Mesendoderm (in vitro differentiated cells): Measurements from ENCODE around the gene PEG3. TPM values are rescaled to one million over a fixed set of nuclear protein-coding genes. Genes with fewer than 3 reads are reported as not detected.

Experiments used
- DNase-seq: peaks from one replicate; pipeline ENCODE4 v3.0.0; 2013
- H2AK5ac ChIP-seq: 2 replicates; pipeline ENCODE4 v1.6.1; 2013; ENCODE audit warnings: low read length, inconsistent platforms
- H2BK120ac ChIP-seq: 2 replicates; pipeline ENCODE4 v1.6.1; 2013; ENCODE audit warnings: low read depth, mild to moderate bottlenecking, low read length, moderate library complexity, mixed read lengths
- H2BK15ac ChIP-seq: replicated peaks from 2 replicates; pipeline ENCODE4 v1.6.1; 2013; ENCODE audit warnings: low read depth, mild to moderate bottlenecking, moderate library complexity
- H2BK5ac ChIP-seq: 2 replicates; pipeline ENCODE4 v1.6.1; 2013; ENCODE audit warnings: low read length, inconsistent platforms
- H3K18ac ChIP-seq: 2 replicates; pipeline ENCODE4 v1.6.1; 2013; ENCODE audit warnings: mild to moderate bottlenecking, low read length, mixed read lengths
- H3K23ac ChIP-seq: one replicate; pipeline ENCODE4 v1.6.1; 2013; ENCODE audit warnings: low read length
- H3K27ac ChIP-seq: 2 replicates; pipeline ENCODE4 v1.5.1; 2013; ENCODE audit warnings: low read depth, mild to moderate bottlenecking, inconsistent platforms, low read length, moderate library complexity
- H3K27me3 ChIP-seq: 2 replicates; pipeline ENCODE4 v1.6.1; 2013; ENCODE audit warnings: low read length, control low read depth, mild to moderate bottlenecking, inconsistent platforms; ENCODE audit not compliant: insufficient read depth, poor library complexity
- H3K36me3 ChIP-seq: 2 replicates; pipeline ENCODE4 v1.6.1; 2013; ENCODE audit warnings: low read length, inconsistent platforms; ENCODE audit not compliant: control insufficient read depth, insufficient read depth
- H3K4ac ChIP-seq: one replicate; pipeline ENCODE4 v1.6.1; 2013; ENCODE audit warnings: low read depth, mild to moderate bottlenecking, low read length, moderate library complexity
- H3K4me1 ChIP-seq: 2 replicates; pipeline ENCODE4 v1.6.1; 2013; ENCODE audit warnings: low read depth, low read length, inconsistent platforms; ENCODE audit not compliant: control insufficient read depth
- H3K4me2 ChIP-seq: 2 replicates; pipeline ENCODE4 v1.6.1; 2013; ENCODE audit warnings: low read length
- H3K4me3 ChIP-seq: 2 replicates; pipeline ENCODE4 v1.5.1; 2013; ENCODE audit warnings: mild to moderate bottlenecking, low read length
- H3K56ac ChIP-seq: one replicate; pipeline ENCODE4 v1.6.1; 2013; ENCODE audit warnings: low read length
- H3K79me1 ChIP-seq: 2 replicates; pipeline ENCODE4 v1.6.1; 2013; ENCODE audit warnings: low read length, inconsistent platforms
- H3K79me2 ChIP-seq: 2 replicates; pipeline ENCODE4 v1.6.1; 2013; ENCODE audit warnings: mild to moderate bottlenecking, low read length; ENCODE audit not compliant: control insufficient read depth, insufficient read depth
- H3K9ac ChIP-seq: 2 replicates; pipeline ENCODE4 v1.6.1; 2013; ENCODE audit warnings: low read length, inconsistent platforms
- H4K5ac ChIP-seq: one replicate; pipeline ENCODE4 v1.6.1; 2013; ENCODE audit warnings: low read length
- H4K8ac ChIP-seq: one replicate; pipeline ENCODE4 v1.6.1; 2013; ENCODE audit warnings: low read depth, mild to moderate bottlenecking, control low read depth, low read length, moderate library complexity
- WGBS: extraction: QIAGEN DNeasy Blood & Tissue Kit; methylation state at CpG from one replicate; pipeline ENCODE4 v1.1.7; 2013; ENCODE audit warnings: low lambda C conversion rate, missing lambda C conversion rate; ENCODE audit not compliant: insufficient coverage; ENCODE audit errors: extremely low coverage; 5-methylcytosine and 5-hydroxymethylcytosine counted together
- polyA plus RNA-seq, 2 experiments: library from polyadenylated mRNA; stranded (reverse); fragments of 200-250 nt; gene quantifications; one replicate each; pipeline ENCODE4 v1.2.3, GENCODE V29; 2013

PEG3 gene
- polyA plus RNA-seq (2013, experiment 1 of 2): 14.1 TPM
- 14.0 TPM for polyA plus RNA-seq (2013, experiment 2 of 2)

- no peak within 1 kb of the TSS for H2BK15ac ChIP-seq
These were observed at the start of gene PEG3, which contains the start of gene ZIM2 for GRCh38 chr19:56840451-56841192. PEG3 (minus strand) TSS chr19:56840726; CDS start chr19:56824655, 16,071 bp downstream. ZIM2 (minus strand) TSS chr19:56840726; CDS start chr19:56824277, 16,449 bp downstream.

GRCh38 chr19:56885173-56885985 is 44.9 kb upstream of the PEG3 start:
- Histone ChIP-seq H2BK120ac (no peak overlapping the region), H4K8ac (no peak overlapping the region), H3K27me3 (no peaks in the 10 kb centered on the region), H3K4ac (no peak overlapping the region), H3K9ac (no peak overlapping the region), H3K4me1 (no peaks in the 10 kb centered on the region), H3K18ac (no peak overlapping the region), H4K5ac (no peak overlapping the region), H3K23ac (no peak overlapping the region), H3K79me2 (no peaks in the 10 kb centered on the region), H3K4me2 (no peak overlapping the region), H3K79me1 (no peaks in the 10 kb centered on the region), H2BK15ac (no peak overlapping the region), H3K36me3 (no peaks in the 10 kb centered on the region), H2BK5ac (no peak overlapping the region), H2AK5ac (no peak overlapping the region), H3K4me3 (no peak overlapping the region), H3K56ac (no peak overlapping the region), H3K27ac (no peak overlapping the region)
- DNase-seq: peak; percentile 10
- WGBS: no CpG with 5 or more reads among the region's 14 CpGs

More at GRCh38 chr19:56840451-56841192, at the start of gene PEG3, which contains the start of gene ZIM2:
- peak; percentile 84 for DNase-seq
- Histone ChIP-seq H3K4me1 (no peaks in the 10 kb centered on the region), H3K27ac (peak within 1 kb of the TSS; percentile 11), H3K4me3 (no peak within 1 kb of the TSS), H3K4me2 (no peak within 1 kb of the TSS), H3K4ac (no peak within 1 kb of the TSS), H4K5ac (no peak within 1 kb of the TSS), H3K27me3 (no peaks in the 10 kb centered on the region), H3K79me1 (no peaks in the 10 kb centered on the region), H2BK5ac (no peak within 1 kb of the TSS), H2BK120ac (no peak within 1 kb of the TSS), H3K79me2 (no peaks in the 10 kb centered on the region), H3K56ac (peak within 1 kb of the TSS; percentile 67), H2AK5ac (no peak within 1 kb of the TSS), H3K36me3 (no peaks in the 10 kb centered on the region), H3K18ac (no peak within 1 kb of the TSS), H3K23ac (no peak within 1 kb of the TSS), H3K9ac (peak within 1 kb of the TSS; percentile 28), H4K8ac (no peak within 1 kb of the TSS)
- WGBS: no CpG with 5 or more reads among the region's 49 CpGs

GRCh38 chr19:56884441-56884840 is 43.9 kb upstream of the PEG3 start:
- H3K4me1 ChIP-seq: no peaks in the 10 kb centered on the region
- H3K9ac ChIP-seq: no peak overlapping the region
- no peak overlapping the region for H3K4ac ChIP-seq
- H3K23ac ChIP-seq: no peak overlapping the region
- no peak overlapping the region for H2BK5ac ChIP-seq
- H4K5ac ChIP-seq: no peak overlapping the region
- H3K36me3 ChIP-seq: no peaks in the 10 kb centered on the region
- no CpG with 5 or more reads among the region's 5 CpGs for WGBS
- H2BK120ac ChIP-seq: no peak overlapping the region
- no peak overlapping the region for H3K56ac ChIP-seq
- DNase-seq: no peak
- H3K79me2 ChIP-seq: no peaks in the 10 kb centered on the region
- H3K4me2 ChIP-seq: no peak overlapping the region
- no peak overlapping the region for H3K4me3 ChIP-seq
- no peak overlapping the region for H3K18ac ChIP-seq
- H4K8ac ChIP-seq: no peak overlapping the region
- no peaks in the 10 kb centered on the region for H3K27me3 ChIP-seq
- no peaks in the 10 kb centered on the region for H3K79me1 ChIP-seq
- H2BK15ac ChIP-seq: no peak overlapping the region
- no peak overlapping the region for H3K27ac ChIP-seq
- H2AK5ac ChIP-seq: no peak overlapping the region

GRCh38 chr19:56880592-56881190 is 40.2 kb upstream of the PEG3 start:
- H3K4ac ChIP-seq: no peak overlapping the region
- no peak overlapping the region for H3K27ac ChIP-seq
- no peak overlapping the region for H3K4me2 ChIP-seq
- H2BK15ac ChIP-seq: no peak overlapping the region
- H4K8ac ChIP-seq: no peak overlapping the region
- no peak overlapping the region for H3K56ac ChIP-seq
- H3K36me3 ChIP-seq: no peaks in the 10 kb centered on the region
- H2AK5ac ChIP-seq: no peak overlapping the region
- H2BK120ac ChIP-seq: no peak overlapping the region
- no peak overlapping the region for H3K4me3 ChIP-seq
- H3K4me1 ChIP-seq: no peaks in the 10 kb centered on the region
- no peak overlapping the region for H2BK5ac ChIP-seq
- H3K9ac ChIP-seq: no peak overlapping the region
- no CpG with 5 or more reads among the region's 5 CpGs for WGBS
- H4K5ac ChIP-seq: no peak overlapping the region
- H3K23ac ChIP-seq: no peak overlapping the region
- no peaks in the 10 kb centered on the region for H3K79me1 ChIP-seq
- DNase-seq: no peak
- H3K27me3 ChIP-seq: no peaks in the 10 kb centered on the region
- no peak overlapping the region for H3K18ac ChIP-seq
- no peaks in the 10 kb centered on the region for H3K79me2 ChIP-seq

- no peak overlapping the region for H2BK5ac ChIP-seq
- no peak overlapping the region for H3K56ac ChIP-seq
- no peak overlapping the region for H2BK15ac ChIP-seq
- no peak overlapping the region for H3K9ac ChIP-seq
- no peaks in the 10 kb centered on the region for H3K4me1 ChIP-seq
- H2AK5ac ChIP-seq: no peak overlapping the region
- H3K23ac ChIP-seq: no peak overlapping the region
- H3K79me2 ChIP-seq: no peaks in the 10 kb centered on the region
- DNase-seq: no peak
- no peak overlapping the region for H3K27ac ChIP-seq
- no peaks in the 10 kb centered on the region for H3K79me1 ChIP-seq
- no peaks in the 10 kb centered on the region for H3K27me3 ChIP-seq
- H2BK120ac ChIP-seq: no peak overlapping the region
- no peak overlapping the region for H3K4me3 ChIP-seq
- no peak overlapping the region for H4K5ac ChIP-seq
- H3K4me2 ChIP-seq: no peak overlapping the region
- H4K8ac ChIP-seq: no peak overlapping the region
- WGBS: no CpG with 5 or more reads among the region's 19 CpGs
- no peak overlapping the region for H3K4ac ChIP-seq
- no peaks in the 10 kb centered on the region for H3K36me3 ChIP-seq
- no peak overlapping the region for H3K18ac ChIP-seq
These were observed 36.7 kb upstream of the PEG3 start for GRCh38 chr19:56877069-56877715.
